K562 treated with DMSO at 1 percent for 24 hours (cell line): ENCODE measurements around the gene ELAVL3. TPM values are rescaled to one million over a fixed set of nuclear protein-coding genes. Genes with fewer than 3 reads are reported as not detected.

Experiments
- total RNA-seq: library from RNA; unstranded; fragments of 300-600 nt; gene quantifications from 2 replicates; pipeline ENCODE4 v1.2.3, GENCODE V29; 2022; ENCODE audit warnings: low read depth; ENCODE audit not compliant: insufficient read depth

ELAVL3 gene
- 0.05 TPM in 1 of 2 replicates, not detected in the other for total RNA-seq

DNA sequence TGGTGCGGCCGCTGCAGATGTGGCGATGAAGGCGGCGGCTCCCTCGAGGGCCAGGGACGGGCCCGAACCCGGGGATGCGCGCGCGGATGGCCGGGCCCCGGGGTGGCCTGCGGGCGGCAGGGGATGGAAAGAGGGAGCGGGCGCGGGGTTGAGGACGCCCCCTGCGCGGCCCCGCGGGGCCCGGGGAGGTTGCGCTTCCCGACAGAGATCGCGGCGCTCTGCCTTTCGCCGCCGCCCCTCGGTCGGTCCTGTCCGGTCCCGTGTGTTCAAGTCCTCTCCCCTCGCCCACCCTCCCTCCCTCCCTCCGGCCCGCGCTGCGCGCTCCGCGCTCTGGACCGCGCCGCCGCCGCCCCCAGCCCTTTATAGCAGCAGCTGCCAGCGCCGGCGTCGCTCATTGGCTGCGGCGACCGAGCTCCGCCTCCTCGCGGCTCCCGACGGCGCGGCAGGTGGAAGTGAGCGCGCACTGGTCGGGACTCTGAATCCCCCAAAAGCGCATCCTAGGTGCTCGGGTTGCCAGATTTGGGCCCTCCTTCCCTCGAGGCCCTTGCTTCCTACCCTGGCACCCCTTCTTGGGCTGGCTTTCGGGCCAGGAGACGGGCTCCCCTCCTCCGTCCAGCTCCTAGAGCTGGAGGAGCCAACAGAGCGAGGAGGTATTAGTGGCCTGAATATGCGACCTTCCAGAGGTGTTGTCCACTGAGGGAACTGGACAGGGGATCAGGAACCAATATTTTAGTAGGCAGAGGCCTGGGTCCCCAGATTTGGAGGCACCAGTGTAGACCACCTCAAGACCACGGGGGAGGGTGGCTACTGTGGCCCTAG lies at the start of gene ELAVL3:
Gene ELAVL3 (minus strand): TSS at position 332 of the 819 bp plus-strand sequence. CDS start 438 bp downstream, outside the sequence.

DNA sequence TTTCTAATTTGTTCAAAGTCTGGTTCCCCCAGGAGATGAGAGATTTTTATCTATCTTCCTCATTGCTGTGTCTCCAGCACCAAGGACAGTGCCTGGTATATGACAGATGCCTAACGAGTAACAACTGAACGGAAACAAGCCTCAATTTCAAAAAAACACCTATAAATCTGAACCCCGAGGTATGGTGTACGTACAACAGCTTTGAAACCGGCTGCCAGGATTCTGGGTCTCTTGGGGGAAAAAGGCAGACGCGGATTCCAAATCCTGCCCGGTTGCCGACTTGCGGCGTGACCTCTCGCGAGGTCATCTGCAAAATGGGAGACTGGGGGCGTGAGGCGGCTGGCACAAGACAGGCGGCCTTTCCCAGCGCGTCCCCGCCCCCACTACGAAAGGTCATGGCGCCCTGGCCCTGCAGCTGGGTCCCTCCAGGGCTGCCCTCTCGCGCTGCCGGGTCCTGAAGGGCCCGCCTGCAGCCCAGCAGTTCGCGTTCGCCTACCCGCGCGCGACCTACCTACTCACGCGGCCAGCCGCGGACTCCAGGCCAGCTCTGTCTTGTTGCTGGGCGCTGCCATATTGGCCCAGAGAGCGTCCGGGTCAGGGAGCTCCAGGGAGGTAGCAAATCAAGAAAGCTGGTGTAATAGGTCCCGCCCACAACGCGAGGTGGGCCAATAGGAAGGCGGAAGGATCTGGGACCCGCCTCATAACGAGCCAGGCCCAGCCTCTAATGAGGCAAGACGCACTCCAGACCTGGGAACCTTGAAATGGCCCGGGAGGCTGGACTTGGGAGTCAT lies 47.9 kb upstream of the ELAVL3 start, which contains the start of gene ECSIT:
Gene ECSIT (minus strand): TSS at position 584 of the 791 bp plus-strand sequence. CDS start 9,964 bp downstream, outside the sequence.

DNA sequence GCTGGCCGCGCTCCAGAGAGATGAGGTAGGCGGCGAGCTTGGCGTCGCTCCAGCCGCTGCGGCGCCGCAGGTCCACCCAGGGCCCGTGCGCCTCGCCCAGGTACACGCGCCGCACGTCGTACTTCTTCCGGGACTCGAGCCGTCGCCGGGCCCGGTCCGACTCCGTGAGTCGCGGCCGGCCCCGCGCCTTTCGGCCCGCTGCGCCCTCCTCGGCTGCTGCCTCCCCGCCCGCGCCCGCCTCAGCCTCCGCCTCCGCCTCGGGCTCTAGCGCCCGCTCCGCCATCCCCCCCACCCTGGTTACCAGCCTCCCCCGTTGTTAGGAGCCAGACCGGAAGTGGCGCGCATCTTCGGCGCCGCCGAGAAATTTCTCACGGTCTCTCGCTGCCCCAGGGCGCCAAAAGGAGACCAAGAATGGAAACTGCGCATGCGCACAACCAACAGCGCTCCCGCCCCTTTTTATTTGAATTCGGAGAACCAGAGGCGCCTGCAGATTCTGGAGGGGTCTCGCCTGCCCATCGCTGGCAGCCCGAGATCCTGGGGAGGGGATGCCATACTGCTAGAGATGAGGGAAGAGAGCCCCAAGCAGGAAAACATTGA lies 24.8 kb upstream of the ELAVL3 start, which contains the start of gene ZNF653:
Gene ZNF653 (minus strand): TSS at position 336 of the 597 bp plus-strand sequence. CDS start 53 bp downstream, at position 283.

DNA sequence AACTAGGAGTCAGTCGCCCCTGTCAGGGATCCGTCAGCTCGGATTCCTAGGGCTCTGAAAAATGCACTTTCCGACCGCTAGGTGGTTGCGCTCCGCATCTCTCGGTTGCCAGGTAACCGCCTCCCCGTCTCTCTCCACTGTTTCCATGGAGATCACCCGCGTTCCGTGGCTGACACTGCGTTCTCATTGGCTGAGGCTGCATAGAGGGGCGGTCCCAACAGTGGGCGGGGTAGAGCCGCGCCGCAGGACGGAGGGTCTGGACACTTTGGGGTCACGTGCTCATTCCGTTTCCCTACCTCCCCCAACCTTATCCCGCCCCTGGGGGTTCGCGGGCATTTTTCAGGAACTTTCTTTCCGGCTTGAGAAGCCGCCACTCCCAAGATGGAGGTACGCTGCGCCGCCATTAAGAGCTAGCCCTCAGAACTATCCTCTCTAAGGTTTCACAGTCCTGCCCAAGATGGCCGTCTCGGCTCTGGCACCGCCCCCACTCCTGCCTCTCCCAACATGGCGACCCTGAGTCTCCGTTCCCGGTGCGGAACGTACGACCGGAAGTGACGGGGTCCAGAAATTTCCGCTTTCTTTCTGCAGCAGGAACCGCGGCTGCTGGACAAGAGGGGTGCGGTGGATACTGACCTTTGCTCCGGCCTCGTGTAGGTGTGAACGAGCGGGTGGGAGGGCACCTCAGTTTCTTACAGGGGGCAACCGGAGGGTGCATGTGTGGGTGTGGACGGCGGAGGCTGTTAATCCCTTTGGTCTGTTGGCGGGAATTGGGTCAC lies 45.6 kb downstream of the ELAVL3 start, which contains the start of the genes ODAD3 and PRKCSH:
Gene ODAD3 (minus strand): TSS at position 65 of the 776 bp plus-strand sequence. CDS start 105 bp downstream, outside the sequence.
Gene PRKCSH (plus strand): TSS at position 579 of the 776 bp plus-strand sequence. CDS start 483 bp downstream, outside the sequence.

DNA sequence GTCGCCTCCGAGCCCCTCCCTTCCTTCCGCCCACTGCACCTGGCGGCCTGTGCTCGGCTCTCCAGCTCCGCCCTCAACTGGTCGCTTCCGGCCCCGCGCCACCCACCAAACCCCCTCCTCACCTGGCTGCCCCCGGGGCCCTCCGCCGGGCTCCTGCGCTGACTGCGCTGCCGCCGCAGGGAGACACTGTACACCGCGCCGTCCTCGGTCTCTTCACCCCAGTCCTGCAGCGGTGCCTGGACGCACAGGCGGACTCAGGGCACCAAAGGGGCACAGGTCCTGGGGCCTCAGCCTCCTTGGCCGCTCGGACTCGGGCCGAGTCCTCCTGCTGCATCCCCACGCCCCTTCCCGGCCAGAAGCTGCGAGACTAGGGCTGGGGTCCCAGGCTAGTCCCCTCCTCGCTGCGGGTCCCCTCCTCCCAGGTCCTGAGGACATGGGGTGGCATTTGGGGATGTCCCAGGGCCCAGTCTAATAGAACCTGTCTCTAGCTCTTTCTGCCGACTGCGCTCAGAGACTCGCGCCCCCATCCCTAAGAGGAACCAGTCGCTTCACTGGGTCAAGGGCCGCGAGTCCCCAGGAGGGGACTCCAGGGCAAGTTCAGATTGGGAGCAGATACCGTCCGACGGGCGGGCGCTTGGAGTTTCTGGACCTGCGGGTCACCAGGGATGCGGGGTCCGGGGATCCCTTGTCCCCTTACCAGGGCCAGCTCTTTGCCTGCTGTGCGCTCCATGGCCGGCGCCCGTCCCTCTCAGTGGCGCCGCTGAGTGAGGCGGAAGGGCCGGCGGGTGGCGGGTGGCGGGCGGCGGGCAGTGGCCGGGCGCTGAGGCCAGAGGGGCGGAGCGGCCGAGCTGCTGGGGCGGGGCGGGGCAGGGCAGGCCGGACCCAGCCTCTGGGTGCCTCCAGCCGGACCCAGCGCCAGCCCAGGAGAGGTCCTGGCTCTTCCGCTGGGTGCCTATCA lies 62.0 kb downstream of the ELAVL3 start, which contains the start of gene RGL3:
Gene RGL3 (minus strand): TSS at position 766 of the 958 bp plus-strand sequence. CDS start 36 bp downstream, at position 730.

Other genes starting within 250 kb of the ELAVL3 start
- gene ANGPTL8, start 241.4 kb downstream of the ELAVL3 start, total RNA-seq = not detected in 2 replicates
- gene DOCK6, start 218.5 kb downstream of the ELAVL3 start, total RNA-seq = 12.1 and 12.5 TPM in 2 replicates
- gene TSPAN16, start 184.9 kb downstream of the ELAVL3 start, total RNA-seq = not detected in 2 replicates
- gene RAB3D, start 141.4 kb downstream of the ELAVL3 start, total RNA-seq = 5.1 and 5.7 TPM in 2 replicates
- gene TMEM205, start 134.8 kb downstream of the ELAVL3 start, total RNA-seq = 107 and 112 TPM in 2 replicates
- 14.3 and 19.7 TPM in 2 replicates for gene CCDC159, start 134.5 kb downstream of the ELAVL3 start, total RNA-seq
- 41.0 and 41.2 TPM in 2 replicates for gene PLPPR2, start 125.6 kb downstream of the ELAVL3 start, total RNA-seq
- gene SWSAP1, start 106.4 kb downstream of the ELAVL3 start, total RNA-seq = 3.0 and 5.2 TPM in 2 replicates
- gene EPOR, start 96.7 kb downstream of the ELAVL3 start, total RNA-seq = 14.7 and 15.9 TPM in 2 replicates
- 1.6 and 2.7 TPM in 2 replicates for gene RGL3, start 61.7 kb downstream of the ELAVL3 start, total RNA-seq
- 0.50 and 1.2 TPM in 2 replicates for gene ODAD3, start 45.9 kb downstream of the ELAVL3 start, total RNA-seq
- 404 and 415 TPM in 2 replicates for gene PRKCSH, start 45.4 kb downstream of the ELAVL3 start, total RNA-seq
- gene ZNF653, start 24.8 kb upstream of the ELAVL3 start, total RNA-seq = 11.6 and 20.0 TPM in 2 replicates
- gene ECSIT, start 48.1 kb upstream of the ELAVL3 start, total RNA-seq = 46.1 and 50.7 TPM in 2 replicates
- 4.3 and 7.9 TPM in 2 replicates for gene CNN1, start 57.8 kb upstream of the ELAVL3 start, total RNA-seq
- 141 and 149 TPM in 2 replicates for gene ELOF1, start 78.2 kb upstream of the ELAVL3 start, total RNA-seq
- gene ACP5, start 96.6 kb upstream of the ELAVL3 start, total RNA-seq = 26.9 and 28.5 TPM in 2 replicates
- gene ZNF627, start 116.4 kb upstream of the ELAVL3 start, total RNA-seq = 9.0 and 9.4 TPM in 2 replicates